ENCODE data around the gene HECTD4. TPM values are rescaled to one million over a fixed set of nuclear protein-coding genes. Genes with fewer than 3 reads are reported as not detected.

HECTD4 gene
- total RNA-seq, 1 donor from 2014 or later: 28.2 TPM

GRCh38 chr12:112192475-112192874, 189.8 kb downstream of the HECTD4 start:
- intact Hi-C loops (cut with DNase I): no loop called here

GRCh38 chr12:112191840-112192321, 190.3 kb downstream of the HECTD4 start:
- intact Hi-C loops (cut with DNase I): no loop called here
- no peak for DNase-seq (ENCODE audit: low spot score)

More at GRCh38 chr12:112192475-112192874, 189.8 kb downstream of the HECTD4 start:
- no peak for DNase-seq (ENCODE audit: low spot score)

GRCh38 chr12:112191201-112191600, 191.0 kb downstream of the HECTD4 start:
- no peak for DNase-seq (ENCODE audit: low spot score)
- intact Hi-C loops (cut with DNase I): no loop called here

GRCh38 chr12:112190231-112191025, 191.8 kb downstream of the HECTD4 start:
- no peak for DNase-seq (ENCODE audit: low spot score)
- intact Hi-C loops (cut with DNase I): no loop called here

- DNase-seq (ENCODE audit: low spot score): no peak
- intact Hi-C loops (cut with DNase I): no loop called here
Observed at GRCh38 chr12:112188130-112188830, 194.0 kb downstream of the HECTD4 start.

- intact Hi-C loops (cut with DNase I): no loop called here
- no peak for DNase-seq (ENCODE audit: low spot score)
Observed at GRCh38 chr12:112185093-112185923, 196.9 kb downstream of the HECTD4 start.

GRCh38 chr12:112184056-112184887, 198.0 kb downstream of the HECTD4 start:
- DNase-seq (ENCODE audit: low spot score): no peak
- intact Hi-C loops (cut with DNase I): no loop called here

- intact Hi-C loops (cut with DNase I): no loop called here
- no peak for DNase-seq (ENCODE audit: low spot score)
Observed at GRCh38 chr12:112183141-112184021, 198.8 kb downstream of the HECTD4 start.

- intact Hi-C loops (cut with DNase I): no loop called here
- DNase-seq (ENCODE audit: low spot score): no peak
Observed at GRCh38 chr12:112182499-112182898, 199.7 kb downstream of the HECTD4 start.

GRCh38 chr12:112180422-112180821, 201.8 kb downstream of the HECTD4 start:
- intact Hi-C loops (cut with DNase I): no loop called here
- no peak for DNase-seq (ENCODE audit: low spot score)

GRCh38 chr12:112179916-112180315, 202.3 kb downstream of the HECTD4 start:
- intact Hi-C loops (cut with DNase I): no loop called here
- peak; percentile 68 for DNase-seq (ENCODE audit: low spot score)

- intact Hi-C loops (cut with DNase I): no loop called here
- DNase-seq (ENCODE audit: low spot score): peak; percentile 44
Observed at GRCh38 chr12:112179341-112179740, 202.9 kb downstream of the HECTD4 start.

- intact Hi-C loops (cut with DNase I): no loop called here
- DNase-seq (ENCODE audit: low spot score): peak; percentile 72
Observed at GRCh38 chr12:112178796-112179195, 203.4 kb downstream of the HECTD4 start.

- intact Hi-C loops (cut with DNase I): no loop called here
- DNase-seq (ENCODE audit: low spot score): peak; percentile 29
Observed at GRCh38 chr12:112176321-112177010, 205.8 kb downstream of the HECTD4 start.

- peak; percentile 61 for DNase-seq (ENCODE audit: low spot score)
- intact Hi-C loops (cut with DNase I): no loop called here
Observed at GRCh38 chr12:112175361-112176155, 206.7 kb downstream of the HECTD4 start.

- DNase-seq (ENCODE audit: low spot score): peak; percentile 29
- intact Hi-C loops (cut with DNase I): no loop called here
Observed at GRCh38 chr12:112172556-112173324, 209.5 kb downstream of the HECTD4 start.

All from cardiac septum (tissue), 1 donor.